NB4 (cell line): Measurements from ENCODE around the gene CPEB3.

Experiments
- DNase-seq: peaks from one replicate; pipeline ENCODE4 v3.0.0; 2010; ENCODE audit warnings: low read depth
- H3K4me3 ChIP-seq: one replicate; pipeline ENCODE4 v1.5.1; 2011; ENCODE audit warnings: mild to moderate bottlenecking, low read depth, low read length, moderate library complexity
- MAX ChIP-seq: IDR thresholded peaks from 2 replicates; pipeline ENCODE4 v1.6.1; 2011; ENCODE audit warnings: low read depth, low read length
- MYC ChIP-seq: IDR thresholded peaks from 2 replicates; pipeline ENCODE4 v1.6.1; 2011; ENCODE audit warnings: low read depth, low read length
- POLR2A ChIP-seq: IDR thresholded peaks from 2 replicates; pipeline ENCODE4 v1.6.1; 2011; ENCODE audit warnings: mild to moderate bottlenecking; ENCODE audit not compliant: insufficient read length; ENCODE audit errors: extremely low read depth
- TF ChIP-seq, protein P1 (sequence below): IDR thresholded peaks from one replicate; pipeline ENCODE4 v1.5.1; 2012; ENCODE audit warnings: low read depth, low read length

The CPEB3 gene

DNA sequence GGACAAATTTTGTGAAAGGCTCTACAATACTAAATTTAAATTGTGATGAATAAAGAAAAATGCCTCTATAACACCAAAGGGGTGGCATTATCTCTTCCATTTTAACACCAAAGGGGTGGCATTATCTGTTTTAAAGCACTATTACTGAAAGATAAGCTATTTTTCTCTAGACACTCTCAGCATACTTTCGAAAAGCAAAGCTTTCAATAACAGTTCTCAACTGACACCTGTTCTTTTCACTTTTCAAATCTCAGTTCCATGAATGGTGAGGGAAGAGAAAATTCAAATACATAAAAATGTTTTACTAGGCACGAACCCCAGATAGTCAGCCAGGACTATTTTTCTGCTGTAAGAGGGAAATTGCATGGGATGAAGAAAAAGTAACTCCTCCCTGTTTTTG lies 103.8 kb downstream of the CPEB3 start:
- no peak for DNase-seq
- no peak for TF ChIP-seq POLR2A
- no peak for TF ChIP-seq MYC
- TF ChIP-seq, protein P1, sequence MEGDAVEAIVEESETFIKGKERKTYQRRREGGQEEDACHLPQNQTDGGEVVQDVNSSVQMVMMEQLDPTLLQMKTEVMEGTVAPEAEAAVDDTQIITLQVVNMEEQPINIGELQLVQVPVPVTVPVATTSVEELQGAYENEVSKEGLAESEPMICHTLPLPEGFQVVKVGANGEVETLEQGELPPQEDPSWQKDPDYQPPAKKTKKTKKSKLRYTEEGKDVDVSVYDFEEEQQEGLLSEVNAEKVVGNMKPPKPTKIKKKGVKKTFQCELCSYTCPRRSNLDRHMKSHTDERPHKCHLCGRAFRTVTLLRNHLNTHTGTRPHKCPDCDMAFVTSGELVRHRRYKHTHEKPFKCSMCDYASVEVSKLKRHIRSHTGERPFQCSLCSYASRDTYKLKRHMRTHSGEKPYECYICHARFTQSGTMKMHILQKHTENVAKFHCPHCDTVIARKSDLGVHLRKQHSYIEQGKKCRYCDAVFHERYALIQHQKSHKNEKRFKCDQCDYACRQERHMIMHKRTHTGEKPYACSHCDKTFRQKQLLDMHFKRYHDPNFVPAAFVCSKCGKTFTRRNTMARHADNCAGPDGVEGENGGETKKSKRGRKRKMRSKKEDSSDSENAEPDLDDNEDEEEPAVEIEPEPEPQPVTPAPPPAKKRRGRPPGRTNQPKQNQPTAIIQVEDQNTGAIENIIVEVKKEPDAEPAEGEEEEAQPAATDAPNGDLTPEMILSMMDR = no peak
- no peak for TF ChIP-seq MAX

GRCh38 chr10:92184977-92185376 lies 105.9 kb downstream of the CPEB3 start:
- no peak for TF ChIP-seq POLR2A
- TF ChIP-seq MYC = no peak
- TF ChIP-seq, protein P1 = no peak
- no peak for TF ChIP-seq MAX
- H3K4me3 ChIP-seq = no peak overlapping the region
- no peak for DNase-seq

More for the DNA sequence above, 103.8 kb downstream of the CPEB3 start:
- H3K4me3 ChIP-seq = no peak overlapping the region

GRCh38 chr10:92183199-92183598 lies 107.7 kb downstream of the CPEB3 start:
- DNase-seq = no peak
- no peak overlapping the region for H3K4me3 ChIP-seq
- TF ChIP-seq POLR2A = no peak
- TF ChIP-seq MYC = no peak
- TF ChIP-seq MAX = no peak
- TF ChIP-seq, protein P1 = no peak

GRCh38 chr10:92181575-92181974 lies 109.3 kb downstream of the CPEB3 start:
- peak; percentile 11 for DNase-seq
- TF ChIP-seq, protein P1 = no peak
- no peak overlapping the region for H3K4me3 ChIP-seq

GRCh38 chr10:92180399-92180798 lies 110.5 kb downstream of the CPEB3 start:
- TF ChIP-seq, protein P1 = no peak
- no peak overlapping the region for H3K4me3 ChIP-seq
- DNase-seq = no peak

- TF ChIP-seq POLR2A = no peak
- DNase-seq = no peak
- H3K4me3 ChIP-seq = no peak overlapping the region
Observed at GRCh38 chr10:92177546-92177945, 113.3 kb downstream of the CPEB3 start.

- no peak overlapping the region for H3K4me3 ChIP-seq
- no peak for DNase-seq
- TF ChIP-seq MYC = no peak
- TF ChIP-seq MAX = no peak
- no peak for TF ChIP-seq POLR2A
- TF ChIP-seq, protein P1 = no peak
Observed at GRCh38 chr10:92175164-92175563, 115.7 kb downstream of the CPEB3 start.
